HEK293 (cell line): ENCODE measurements around the gene KDM4D.

Source experiments
- CTCF ChIA-PET: fragments of 350-600 bp; formaldehyde crosslinking; extraction: SDS; loops from one replicate; lab custom pipeline; 2021; ENCODE audit warnings: antibody characterized with exemption; lab: Yijun Ruan, JAX
- POLR2A ChIA-PET: fragments of 300-600 bp; formaldehyde crosslinking; extraction: SDS; loops from one replicate; lab custom pipeline; 2020; ENCODE audit warnings: antibody characterized with exemption, inconsistent platforms; lab: Yijun Ruan, JAX
- H3K27ac ChIP-seq: fragments of 200-500 bp; sonication (Bioruptor generic); 2 replicates; pipeline ENCODE4 v1.5.1; 2014; ENCODE audit warnings: low read depth, low read length, control low read depth, inconsistent platforms; ENCODE audit errors: extremely low read depth
- H3K36me3 ChIP-seq, 2 experiments: fragments of 200-500 bp in 1 of 2; sonication (Bioruptor generic) in 1 of 2; 1 replicate in 1 of 2; 2 replicates in 1 of 2; pipeline ENCODE4 v1.5.1; 2014 to 2017; ENCODE audit warnings: inconsistent platforms in 2 of 2, low read length in 2 of 2; ENCODE audit not compliant: control insufficient read depth in 2 of 2, insufficient read depth in 1 of 2
- H3K4me1 ChIP-seq: fragments of 200-500 bp; sonication (Bioruptor generic); 2 replicates; pipeline ENCODE4 v1.5.1; 2014; ENCODE audit warnings: mild to moderate bottlenecking, low read length, inconsistent platforms; ENCODE audit not compliant: control insufficient read depth, insufficient read depth
- H3K4me3 ChIP-seq: 2 replicates; pipeline ENCODE4 v1.5.1; 2011; ENCODE audit warnings: low read depth, mild to moderate bottlenecking, control low read depth, low read length, moderate library complexity
- H3K9me3 ChIP-seq: fragments of 200-500 bp; sonication (Bioruptor generic); 2 replicates; pipeline ENCODE4 v1.5.1; 2014; ENCODE audit warnings: low read depth, low read length, inconsistent platforms; ENCODE audit not compliant: control insufficient read depth, insufficient read depth
- GFI1B ChIP-seq: fragments of 450-650 bp; formaldehyde crosslinking; IDR thresholded peaks from 2 replicates; pipeline ENCODE4 v1.5.1; 2016; ENCODE audit warnings: missing biosample characterization, missing genetic modification characterization
- GLI4 ChIP-seq: fragments of 450-650 bp; formaldehyde crosslinking; IDR thresholded peaks from 2 replicates; pipeline ENCODE4 v1.5.1; 2016; ENCODE audit warnings: missing biosample characterization, missing genetic modification characterization
- KLF8 ChIP-seq: fragments of 450-650 bp; formaldehyde crosslinking; IDR thresholded peaks from 2 replicates; pipeline ENCODE4 v1.5.1; 2016; ENCODE audit warnings: missing biosample characterization, missing genetic modification characterization
- MZF1 ChIP-seq: fragments of 450-650 bp; formaldehyde crosslinking; IDR thresholded peaks from 2 replicates; pipeline ENCODE4 v1.5.1; 2017; ENCODE audit warnings: missing biosample characterization, missing genetic modification characterization, borderline replicate concordance
- SP2 ChIP-seq: fragments of 450-650 bp; formaldehyde crosslinking; IDR thresholded peaks from 2 replicates; pipeline ENCODE4 v1.5.1; 2016; ENCODE audit warnings: missing biosample characterization, missing genetic modification characterization
- SP7 ChIP-seq: fragments of 450-650 bp; formaldehyde crosslinking; IDR thresholded peaks from 2 replicates; pipeline ENCODE4 v1.5.1; 2016; ENCODE audit warnings: missing biosample characterization, missing genetic modification characterization
- ZBTB20 ChIP-seq: fragments of 450-650 bp; formaldehyde crosslinking; IDR thresholded peaks from 2 replicates; pipeline ENCODE4 v1.5.1; 2016; ENCODE audit warnings: missing biosample characterization, missing genetic modification characterization
- ZBTB8A ChIP-seq: fragments of 450-650 bp; formaldehyde crosslinking; IDR thresholded peaks from 2 replicates; pipeline ENCODE4 v1.5.1; 2016; ENCODE audit warnings: missing biosample characterization, missing genetic modification characterization
- ZNF138 ChIP-seq: fragments of 450-650 bp; formaldehyde crosslinking; IDR thresholded peaks from 2 replicates; pipeline ENCODE4 v1.5.1; 2016; ENCODE audit warnings: missing biosample characterization, missing genetic modification characterization, borderline replicate concordance
- ZNF169 ChIP-seq: fragments of 450-650 bp; formaldehyde crosslinking; IDR thresholded peaks from 2 replicates; pipeline ENCODE4 v1.5.1; 2016; ENCODE audit warnings: missing biosample characterization, missing genetic modification characterization
- ZNF2 ChIP-seq: fragments of 450-650 bp; formaldehyde crosslinking; IDR thresholded peaks from 2 replicates; pipeline ENCODE4 v1.5.1; 2016; ENCODE audit warnings: missing biosample characterization, missing genetic modification characterization
- ZNF214 ChIP-seq: fragments of 450-650 bp; formaldehyde crosslinking; IDR thresholded peaks from 2 replicates; pipeline ENCODE4 v1.5.1; 2017; ENCODE audit warnings: missing biosample characterization, mild to moderate bottlenecking, missing genetic modification characterization, borderline replicate concordance
- ZNF239 ChIP-seq: fragments of 450-650 bp; formaldehyde crosslinking; IDR thresholded peaks from 2 replicates; pipeline ENCODE4 v1.5.1; 2016; ENCODE audit warnings: missing biosample characterization, missing genetic modification characterization
- ZNF555 ChIP-seq: fragments of 450-650 bp; formaldehyde crosslinking; conservative IDR thresholded peaks from 2 replicates; pipeline ENCODE4 v1.5.1; 2017; ENCODE audit warnings: missing biosample characterization, mild to moderate bottlenecking, missing genetic modification characterization, inconsistent platforms
- ZNF610 ChIP-seq: fragments of 450-650 bp; formaldehyde crosslinking; IDR thresholded peaks from 2 replicates; pipeline ENCODE4 v1.5.1; 2016; ENCODE audit warnings: missing biosample characterization, missing genetic modification characterization, borderline replicate concordance
- ZNF621 ChIP-seq: fragments of 450-650 bp; formaldehyde crosslinking; IDR thresholded peaks from 2 replicates; pipeline ENCODE4 v1.5.1; 2017; ENCODE audit warnings: missing biosample characterization, missing genetic modification characterization
- ZNF654 ChIP-seq: fragments of 450-650 bp; formaldehyde crosslinking; IDR thresholded peaks from 2 replicates; pipeline ENCODE4 v1.5.1; 2016; ENCODE audit warnings: low read depth, missing biosample characterization, missing genetic modification characterization
- ZNF660 ChIP-seq: fragments of 450-650 bp; IDR thresholded peaks from 2 replicates; pipeline ENCODE4 v1.5.1; 2018; ENCODE audit warnings: missing biosample characterization, mild to moderate bottlenecking, missing genetic modification characterization
- ZNF776 ChIP-seq: fragments of 450-650 bp; formaldehyde crosslinking; IDR thresholded peaks from 2 replicates; pipeline ENCODE4 v1.5.0; 2017; ENCODE audit warnings: missing biosample characterization, missing genetic modification characterization, borderline replicate concordance
- ZNF777 ChIP-seq: fragments of 450-650 bp; formaldehyde crosslinking; IDR thresholded peaks from 2 replicates; pipeline ENCODE4 v1.5.1; 2017; ENCODE audit warnings: missing biosample characterization, missing genetic modification characterization, borderline replicate concordance
- ZNF792 ChIP-seq: fragments of 450-650 bp; formaldehyde crosslinking; IDR thresholded peaks from 2 replicates; pipeline ENCODE4 v1.5.1; 2016; ENCODE audit warnings: missing biosample characterization, missing genetic modification characterization
- TF ChIP-seq, protein P1 (sequence below): fragments of 450-650 bp; formaldehyde crosslinking; IDR thresholded peaks from 2 replicates; pipeline ENCODE4 v1.5.1; 2016; ENCODE audit warnings: missing biosample characterization, missing genetic modification characterization
- TF ChIP-seq, protein P2 (sequence below): fragments of 450-650 bp; IDR thresholded peaks from 2 replicates; pipeline ENCODE4 v1.5.1; 2018; ENCODE audit warnings: missing biosample characterization, mild to moderate bottlenecking, missing genetic modification characterization
- TF ChIP-seq, protein P3 (sequence below): fragments of 450-650 bp; formaldehyde crosslinking; IDR thresholded peaks from 2 replicates; pipeline ENCODE4 v1.5.1; 2016; ENCODE audit warnings: missing biosample characterization, missing genetic modification characterization
- TF ChIP-seq, protein P4 (sequence below): fragments of 450-650 bp; formaldehyde crosslinking; conservative IDR thresholded peaks from 2 replicates; pipeline ENCODE4 v1.5.1; 2016; ENCODE audit warnings: low read depth, missing biosample characterization, missing genetic modification characterization
- TF ChIP-seq, protein P5 (sequence below): fragments of 450-650 bp; formaldehyde crosslinking; IDR thresholded peaks from 2 replicates; pipeline ENCODE4 v1.5.1; 2016; ENCODE audit warnings: missing biosample characterization, missing genetic modification characterization
- TF ChIP-seq, protein P6 (sequence below): fragments of 450-650 bp; formaldehyde crosslinking; IDR thresholded peaks from 2 replicates; pipeline ENCODE4 v1.5.1; 2016; ENCODE audit warnings: missing biosample characterization, missing genetic modification characterization

KDM4D gene

DNA sequence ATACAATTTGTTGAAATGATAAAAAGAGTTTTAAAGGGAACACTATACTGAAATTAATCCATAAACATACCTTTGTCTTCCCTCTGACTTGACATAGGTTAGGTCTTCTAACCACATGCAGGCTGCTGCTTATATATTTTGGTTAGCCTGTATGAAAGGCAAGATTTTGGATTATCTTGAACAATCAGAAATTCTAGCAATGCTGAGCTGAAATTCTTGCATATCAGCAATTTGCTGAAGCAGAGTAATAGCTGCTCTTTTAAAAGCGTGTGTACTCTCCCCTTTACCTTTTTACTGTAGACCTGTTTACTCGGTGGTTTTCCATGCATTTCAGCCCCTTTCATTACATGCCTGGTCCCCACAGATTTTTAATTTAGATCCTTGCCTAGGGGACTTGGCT lies 34.2 kb upstream of the KDM4D start:
- H3K4me3 ChIP-seq, result no peak overlapping the region
- no peaks in the 10 kb centered on the region for H3K36me3 ChIP-seq
- TF ChIP-seq ZNF654 (no peak), ZNF2 (no peak), GLI4 (tag by site-specific recombination) (no peak), MZF1 (tag by site-specific recombination) (no peak), ZBTB8A (tag by site-specific recombination) (no peak), ZNF214 (tag by site-specific recombination) (no peak), ZNF621 (tag by site-specific recombination) (no peak), ZNF776 (no peak), ZNF555 (no peak), ZNF777 (tag by site-specific recombination) (no peak), ZBTB20 (no peak), GFI1B (no peak), ZNF138 (tag by site-specific recombination) (no peak), SP2 (no peak)
- TF ChIP-seq, protein P1, sequence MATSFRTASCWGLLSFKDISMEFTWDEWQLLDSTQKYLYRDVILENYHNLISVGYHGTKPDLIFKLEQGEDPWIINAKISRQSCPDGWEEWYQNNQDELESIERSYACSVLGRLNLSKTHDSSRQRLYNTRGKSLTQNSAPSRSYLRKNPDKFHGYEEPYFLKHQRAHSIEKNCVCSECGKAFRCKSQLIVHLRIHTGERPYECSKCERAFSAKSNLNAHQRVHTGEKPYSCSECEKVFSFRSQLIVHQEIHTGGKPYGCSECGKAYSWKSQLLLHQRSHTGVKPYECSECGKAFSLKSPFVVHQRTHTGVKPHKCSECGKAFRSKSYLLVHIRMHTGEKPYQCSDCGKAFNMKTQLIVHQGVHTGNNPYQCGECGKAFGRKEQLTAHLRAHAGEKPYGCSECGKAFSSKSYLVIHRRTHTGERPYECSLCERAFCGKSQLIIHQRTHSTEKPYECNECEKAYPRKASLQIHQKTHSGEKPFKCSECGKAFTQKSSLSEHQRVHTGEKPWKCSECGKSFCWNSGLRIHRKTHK (tag by site-specific recombination), result no peak
- TF ChIP-seq, protein P2, sequence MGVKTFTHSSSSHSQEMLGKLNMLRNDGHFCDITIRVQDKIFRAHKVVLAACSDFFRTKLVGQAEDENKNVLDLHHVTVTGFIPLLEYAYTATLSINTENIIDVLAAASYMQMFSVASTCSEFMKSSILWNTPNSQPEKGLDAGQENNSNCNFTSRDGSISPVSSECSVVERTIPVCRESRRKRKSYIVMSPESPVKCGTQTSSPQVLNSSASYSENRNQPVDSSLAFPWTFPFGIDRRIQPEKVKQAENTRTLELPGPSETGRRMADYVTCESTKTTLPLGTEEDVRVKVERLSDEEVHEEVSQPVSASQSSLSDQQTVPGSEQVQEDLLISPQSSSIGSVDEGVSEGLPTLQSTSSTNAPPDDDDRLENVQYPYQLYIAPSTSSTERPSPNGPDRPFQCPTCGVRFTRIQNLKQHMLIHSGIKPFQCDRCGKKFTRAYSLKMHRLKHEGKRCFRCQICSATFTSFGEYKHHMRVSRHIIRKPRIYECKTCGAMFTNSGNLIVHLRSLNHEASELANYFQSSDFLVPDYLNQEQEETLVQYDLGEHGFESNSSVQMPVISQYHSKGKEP (tag by site-specific recombination), result no peak
- CTCF ChIA-PET, result interaction anchor here (0.7 kb wide), 1 partner anchor 28 kb away, joined by 3 read pairs; no protein-coding TSS in a partner anchor
- no peaks in the 10 kb centered on the region for H3K4me1 ChIP-seq
- no peaks in the 10 kb centered on the region for H3K9me3 ChIP-seq
- POLR2A ChIA-PET, result no interaction called here
- H3K27ac ChIP-seq, result no peak overlapping the region

DNA sequence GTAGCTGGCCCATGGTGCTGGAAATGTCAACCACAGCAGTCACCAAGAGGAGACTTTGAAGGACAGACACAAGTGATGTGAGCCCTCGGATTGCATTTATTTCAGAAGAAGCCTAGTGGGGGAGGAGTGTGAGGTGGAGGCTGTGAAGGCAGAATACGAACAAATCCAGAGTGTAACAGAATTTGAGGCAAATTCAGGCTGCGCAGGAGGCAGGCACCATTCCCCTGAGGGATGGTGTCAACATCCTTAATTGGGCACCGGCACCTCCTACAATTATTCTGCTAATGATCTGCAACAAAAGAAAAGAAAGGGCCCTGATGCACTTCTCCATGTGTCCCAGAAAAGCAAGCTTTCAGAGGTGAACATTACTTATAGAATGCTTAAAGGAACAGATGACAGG lies 32.4 kb upstream of the KDM4D start:
- H3K36me3 ChIP-seq, result no peaks in the 10 kb centered on the region
- CTCF ChIA-PET, result interaction anchor here (0.6 kb wide), 1 partner anchor 216 kb away, joined by 5 read pairs; no protein-coding TSS in a partner anchor
- TF ChIP-seq ZNF792 (no peak), KLF8 (tag by site-specific recombination) (no peak), ZNF169 (tag by site-specific recombination) (no peak), ZNF610 (tag by site-specific recombination) (no peak), SP7 (tag by site-specific recombination) (no peak), ZNF660 (tag by site-specific recombination) (no peak), ZNF239 (no peak), ZNF555 (no peak)
- TF ChIP-seq, protein P3, sequence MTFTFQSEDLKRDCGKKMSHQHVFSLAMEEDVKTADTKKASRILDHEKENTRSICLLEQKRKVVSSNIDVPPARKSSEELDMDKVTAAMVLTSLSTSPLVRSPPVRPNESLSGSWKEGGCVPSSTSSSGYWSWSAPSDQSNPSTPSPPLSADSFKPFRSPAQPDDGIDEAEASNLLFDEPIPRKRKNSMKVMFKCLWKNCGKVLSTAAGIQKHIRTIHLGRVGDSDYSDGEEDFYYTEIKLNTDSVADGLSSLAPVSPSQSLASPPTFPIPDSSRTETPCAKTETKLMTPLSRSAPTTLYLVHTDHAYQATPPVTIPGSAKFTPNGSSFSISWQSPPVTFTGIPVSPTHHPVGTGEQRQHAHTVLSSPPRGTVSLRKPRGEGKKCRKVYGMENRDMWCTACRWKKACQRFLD, result no peak
- TF ChIP-seq, protein P4, sequence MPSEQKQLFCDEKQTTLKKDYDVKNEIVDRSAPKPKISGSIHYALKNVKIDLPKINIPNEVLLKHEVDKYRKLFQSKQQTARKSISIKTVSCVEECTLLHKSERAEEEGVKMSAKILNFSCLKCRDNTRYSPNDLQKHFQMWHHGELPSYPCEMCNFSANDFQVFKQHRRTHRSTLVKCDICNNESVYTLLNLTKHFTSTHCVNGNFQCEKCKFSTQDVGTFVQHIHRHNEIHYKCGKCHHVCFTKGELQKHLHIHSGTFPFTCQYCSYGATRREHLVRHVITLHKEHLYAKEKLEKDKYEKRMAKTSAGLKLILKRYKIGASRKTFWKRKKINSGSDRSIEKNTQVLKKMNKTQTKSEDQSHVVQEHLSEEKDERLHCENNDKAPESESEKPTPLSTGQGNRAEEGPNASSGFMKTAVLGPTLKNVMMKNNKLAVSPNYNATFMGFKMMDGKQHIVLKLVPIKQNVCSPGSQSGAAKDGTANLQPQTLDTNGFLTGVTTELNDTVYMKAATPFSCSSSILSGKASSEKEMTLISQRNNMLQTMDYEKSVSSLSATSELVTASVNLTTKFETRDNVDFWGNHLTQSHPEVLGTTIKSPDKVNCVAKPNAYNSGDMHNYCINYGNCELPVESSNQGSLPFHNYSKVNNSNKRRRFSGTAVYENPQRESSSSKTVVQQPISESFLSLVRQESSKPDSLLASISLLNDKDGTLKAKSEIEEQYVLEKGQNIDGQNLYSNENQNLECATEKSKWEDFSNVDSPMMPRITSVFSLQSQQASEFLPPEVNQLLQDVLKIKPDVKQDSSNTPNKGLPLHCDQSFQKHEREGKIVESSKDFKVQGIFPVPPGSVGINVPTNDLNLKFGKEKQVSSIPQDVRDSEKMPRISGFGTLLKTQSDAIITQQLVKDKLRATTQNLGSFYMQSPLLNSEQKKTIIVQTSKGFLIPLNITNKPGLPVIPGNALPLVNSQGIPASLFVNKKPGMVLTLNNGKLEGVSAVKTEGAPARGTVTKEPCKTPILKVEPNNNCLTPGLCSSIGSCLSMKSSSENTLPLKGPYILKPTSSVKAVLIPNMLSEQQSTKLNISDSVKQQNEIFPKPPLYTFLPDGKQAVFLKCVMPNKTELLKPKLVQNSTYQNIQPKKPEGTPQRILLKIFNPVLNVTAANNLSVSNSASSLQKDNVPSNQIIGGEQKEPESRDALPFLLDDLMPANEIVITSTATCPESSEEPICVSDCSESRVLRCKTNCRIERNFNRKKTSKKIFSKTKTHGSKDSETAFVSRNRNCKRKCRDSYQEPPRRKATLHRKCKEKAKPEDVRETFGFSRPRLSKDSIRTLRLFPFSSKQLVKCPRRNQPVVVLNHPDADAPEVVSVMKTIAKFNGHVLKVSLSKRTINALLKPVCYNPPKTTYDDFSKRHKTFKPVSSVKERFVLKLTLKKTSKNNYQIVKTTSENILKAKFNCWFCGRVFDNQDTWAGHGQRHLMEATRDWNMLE, result no peak
- TF ChIP-seq, protein P5, sequence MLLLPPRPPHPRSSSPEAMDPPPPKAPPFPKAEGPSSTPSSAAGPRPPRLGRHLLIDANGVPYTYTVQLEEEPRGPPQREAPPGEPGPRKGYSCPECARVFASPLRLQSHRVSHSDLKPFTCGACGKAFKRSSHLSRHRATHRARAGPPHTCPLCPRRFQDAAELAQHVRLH (tag by site-specific recombination), result no peak
- TF ChIP-seq, protein P6, sequence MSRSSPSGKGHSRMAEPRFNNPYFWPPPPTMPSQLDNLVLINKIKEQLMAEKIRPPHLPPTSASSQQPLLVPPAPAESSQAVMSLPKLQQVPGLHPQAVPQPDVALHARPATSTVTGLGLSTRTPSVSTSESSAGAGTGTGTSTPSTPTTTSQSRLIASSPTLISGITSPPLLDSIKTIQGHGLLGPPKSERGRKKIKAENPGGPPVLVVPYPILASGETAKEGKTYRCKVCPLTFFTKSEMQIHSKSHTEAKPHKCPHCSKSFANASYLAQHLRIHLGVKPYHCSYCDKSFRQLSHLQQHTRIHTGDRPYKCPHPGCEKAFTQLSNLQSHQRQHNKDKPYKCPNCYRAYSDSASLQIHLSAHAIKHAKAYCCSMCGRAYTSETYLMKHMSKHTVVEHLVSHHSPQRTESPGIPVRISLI (tag by site-specific recombination), result no peak

More for the DNA sequence above, 32.4 kb upstream of the KDM4D start:
- H3K4me3 ChIP-seq, result no peak overlapping the region
- POLR2A ChIA-PET, result no interaction called here
- no peak overlapping the region for H3K27ac ChIP-seq
- no peaks in the 10 kb centered on the region for H3K9me3 ChIP-seq
- H3K4me1 ChIP-seq, result no peaks in the 10 kb centered on the region
